Bronchial smooth muscle cell (primary cell): Measurements from ENCODE around the gene SPA17. TPM values are rescaled to one million over a fixed set of nuclear protein-coding genes. Genes with fewer than 3 reads are reported as not detected.

Source experiments
- total RNA-seq: library from RNA; depleted of rRNA; stranded (reverse); fragments of >200 nt; gene quantifications from 2 replicates; pipeline ENCODE4 v1.2.1, GENCODE V29; 2014

Gene SPA17
- 7.3 and 11.7 TPM in 2 replicates for total RNA-seq

GRCh38 chr11:124673333-124674167, at the start of gene SPA17, which contains the start of gene SIAE:
SPA17 (plus strand) TSS chr11:124673904; CDS start chr11:124675265, 1,361 bp downstream.
SIAE (minus strand) TSS chr11:124673739; CDS start chr11:124673708, 31 bp downstream.

GRCh38 chr11:124739479-124740276, 66.0 kb downstream of the SPA17 start, which contains the start of gene NRGN:
NRGN (plus strand) TSS chr11:124739942; CDS start chr11:124740085, 143 bp downstream.

Other genes starting within 250 kb of the SPA17 start
- not detected in 2 replicates for gene OR8B4, start 249.0 kb upstream of the SPA17 start, total RNA-seq
- gene OR8B8, start 228.2 kb upstream of the SPA17 start, total RNA-seq = not detected in 2 replicates
- gene OR8B12, start 130.2 kb upstream of the SPA17 start, total RNA-seq = not detected in 2 replicates
- gene OR8A1, start 103.9 kb upstream of the SPA17 start, total RNA-seq = not detected in 2 replicates
- not detected in 2 replicates for gene PANX3, start 62.5 kb upstream of the SPA17 start, total RNA-seq
- 14.3 and 15.0 TPM in 2 replicates for gene TBRG1, start 51.0 kb upstream of the SPA17 start, total RNA-seq
- gene SIAE, start 165 bp upstream of the SPA17 start, total RNA-seq = 11.0 and 23.6 TPM in 2 replicates
- gene NRGN, start 66.0 kb downstream of the SPA17 start, total RNA-seq = 0.32 TPM in 1 of 2 replicates, not detected in the other
- gene VSIG2, start 78.4 kb downstream of the SPA17 start, total RNA-seq = 0.09 and 0.16 TPM in 2 replicates
- 0.09 and 0.16 TPM in 2 replicates for gene ESAM, start 88.4 kb downstream of the SPA17 start, total RNA-seq
- gene MSANTD2, start 126.5 kb downstream of the SPA17 start, total RNA-seq = 4.7 and 5.7 TPM in 2 replicates
- 4.6 and 7.6 TPM in 2 replicates for gene ROBO3, start 191.5 kb downstream of the SPA17 start, total RNA-seq
- gene ROBO4, start 224.0 kb downstream of the SPA17 start, total RNA-seq = 0.09 and 1.1 TPM in 2 replicates
- gene HEPN1, start 245.3 kb downstream of the SPA17 start, total RNA-seq = not detected in 2 replicates